ENCODE data around the gene SLC22A31.
"Not testable (repeated sequence)": the region's sequence is repeated elsewhere in the genome, so short reads cannot be mapped to it uniquely, and the experiment has no call there.

Gene SLC22A31

DNA sequence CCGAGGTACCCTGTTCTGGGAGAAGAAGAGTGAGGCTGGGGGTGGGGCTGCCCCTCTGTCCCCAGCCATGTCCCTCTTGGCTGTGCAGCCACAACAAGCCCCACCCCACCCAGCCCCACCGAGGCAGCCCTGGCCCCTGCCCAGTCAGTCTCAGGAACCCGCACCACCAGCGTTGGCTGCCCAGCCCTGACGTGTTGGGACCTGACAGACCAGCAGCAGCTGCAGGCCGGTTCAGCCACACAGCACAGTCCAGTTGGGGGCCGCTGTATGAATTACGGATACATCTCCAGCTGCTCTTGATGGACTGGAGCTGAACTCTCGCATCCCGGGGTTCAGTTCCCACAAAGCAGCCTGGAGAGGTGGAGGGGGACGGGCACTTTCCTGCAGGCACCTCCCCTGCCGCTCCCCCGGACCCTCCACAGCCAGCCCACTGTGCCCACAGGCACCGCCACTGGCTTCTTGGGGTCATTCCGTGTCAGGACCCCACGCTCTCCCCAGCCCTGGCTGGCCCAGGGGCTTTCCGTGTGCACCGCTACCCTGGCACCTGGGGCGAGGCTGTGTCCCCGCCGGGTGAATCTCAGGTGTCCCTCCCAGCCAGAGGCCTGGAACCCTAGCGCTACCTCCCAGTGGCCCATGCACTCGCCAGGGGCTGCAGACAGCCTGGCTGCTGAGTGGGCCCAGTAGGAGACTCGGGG lies 21.7 kb downstream of the SLC22A31 start:
- DNase-seq, result no peak

DNA sequence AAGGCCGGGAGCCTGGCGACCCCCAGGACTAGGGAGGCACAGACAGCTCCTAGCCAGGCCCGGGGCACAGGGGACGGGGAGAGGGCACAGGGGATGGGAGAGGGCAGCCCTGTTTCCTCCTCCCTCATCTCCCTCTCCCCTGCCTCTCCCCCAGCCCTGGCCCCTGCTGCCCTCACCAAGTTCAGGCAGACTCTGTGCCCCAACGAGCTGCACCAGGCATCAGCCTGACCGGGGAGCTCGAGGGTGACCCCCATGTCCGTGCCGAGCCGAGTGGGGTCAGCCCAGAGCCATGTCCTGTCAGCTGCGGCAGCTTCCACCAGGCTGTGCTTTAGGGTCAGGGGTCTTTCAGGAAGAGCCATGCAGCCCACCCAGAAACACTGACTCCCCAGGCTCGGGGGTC lies 22.8 kb downstream of the SLC22A31 start:
- no peak for DNase-seq

DNA sequence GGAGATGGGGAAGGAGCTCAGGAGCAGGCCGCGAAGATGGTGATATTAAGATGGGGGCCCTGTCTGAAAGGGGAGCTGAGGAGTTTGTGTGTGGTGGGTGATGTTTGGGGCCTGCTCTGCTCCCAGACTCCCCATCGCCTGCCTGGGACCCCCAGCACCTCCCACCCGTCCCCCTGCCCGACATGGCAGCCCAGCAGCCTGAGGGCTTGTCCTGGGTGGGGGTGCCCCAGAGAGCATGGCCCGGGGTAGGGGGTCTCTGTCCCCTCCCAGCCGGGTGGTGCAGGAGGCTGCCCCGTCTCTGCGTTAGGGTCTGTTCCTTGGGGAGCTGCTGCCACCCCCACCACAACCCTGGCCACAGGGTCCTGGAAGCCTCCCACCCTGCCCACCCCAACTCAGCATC lies 23.6 kb downstream of the SLC22A31 start:
- no peak for DNase-seq

DNA sequence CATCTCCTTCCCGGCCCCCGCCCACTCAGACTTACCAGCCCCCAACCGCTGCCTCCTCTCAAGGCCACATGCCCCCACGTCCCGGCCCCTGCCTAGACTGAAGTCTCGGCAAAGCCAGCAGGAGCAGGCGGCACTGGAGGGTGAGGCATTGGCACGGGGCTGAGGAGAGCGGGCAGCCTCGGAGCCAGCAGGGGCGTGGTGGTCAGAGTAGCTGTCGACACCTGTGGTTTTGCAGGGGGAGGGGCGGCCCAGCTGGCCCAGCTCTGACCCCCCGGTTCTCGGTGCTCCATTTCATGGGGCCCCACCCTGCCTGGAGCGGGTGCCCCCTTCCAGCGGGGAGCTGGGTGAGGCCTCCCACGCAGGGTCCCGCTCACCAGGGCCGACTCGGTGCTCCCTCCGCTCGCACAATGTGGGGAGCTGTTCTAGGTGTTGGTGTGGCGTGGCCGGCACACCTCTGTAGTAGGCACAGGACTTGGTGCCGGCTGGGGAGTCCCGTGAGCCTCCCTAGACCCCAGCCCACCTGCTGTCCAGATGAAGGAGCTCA lies 24.1 kb downstream of the SLC22A31 start:
- DNase-seq, result no peak

DNA sequence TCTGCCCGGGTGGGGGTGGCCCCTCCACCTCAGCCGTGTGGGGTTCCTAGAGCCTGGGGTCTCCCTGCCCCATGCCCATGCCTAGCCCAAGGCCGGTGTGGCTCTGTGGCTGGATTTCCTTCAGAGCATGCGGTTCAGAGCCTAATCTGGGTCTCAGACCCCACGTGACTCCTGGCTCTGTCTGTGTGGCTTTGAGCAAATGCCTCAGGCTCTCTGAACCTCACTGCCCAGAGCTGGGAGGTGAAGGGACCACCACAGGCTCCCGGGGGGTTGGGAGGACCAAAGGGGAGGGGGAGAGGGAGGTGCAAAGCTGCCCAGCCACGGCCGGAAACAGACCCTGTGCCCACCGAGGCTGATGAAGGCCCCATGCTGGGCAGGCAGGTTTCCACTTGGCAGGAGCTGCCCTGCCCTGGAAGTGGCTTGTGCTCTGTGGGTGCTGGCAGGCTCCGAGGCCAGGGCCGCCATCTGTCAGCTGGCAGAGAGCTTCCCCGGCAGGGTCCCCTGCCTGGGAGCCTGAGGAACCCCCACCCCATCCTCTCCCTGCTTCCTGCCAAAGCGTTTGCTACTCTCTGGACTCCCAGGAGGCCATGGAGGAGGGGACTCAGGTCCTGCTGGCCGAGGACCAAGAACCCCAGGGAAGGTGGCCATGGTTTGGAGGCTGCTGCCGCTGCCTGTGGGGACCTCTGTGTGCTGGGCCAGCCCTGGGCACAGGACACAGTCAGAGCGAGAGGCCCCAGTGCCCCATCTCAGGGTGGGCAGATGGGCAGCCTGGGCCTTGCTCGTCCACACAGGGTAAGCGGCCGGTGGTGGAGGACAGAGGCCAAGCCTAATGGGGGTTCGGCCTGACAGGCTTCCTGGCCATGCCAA lies 24.8 kb downstream of the SLC22A31 start:
- no peak for DNase-seq

DNA sequence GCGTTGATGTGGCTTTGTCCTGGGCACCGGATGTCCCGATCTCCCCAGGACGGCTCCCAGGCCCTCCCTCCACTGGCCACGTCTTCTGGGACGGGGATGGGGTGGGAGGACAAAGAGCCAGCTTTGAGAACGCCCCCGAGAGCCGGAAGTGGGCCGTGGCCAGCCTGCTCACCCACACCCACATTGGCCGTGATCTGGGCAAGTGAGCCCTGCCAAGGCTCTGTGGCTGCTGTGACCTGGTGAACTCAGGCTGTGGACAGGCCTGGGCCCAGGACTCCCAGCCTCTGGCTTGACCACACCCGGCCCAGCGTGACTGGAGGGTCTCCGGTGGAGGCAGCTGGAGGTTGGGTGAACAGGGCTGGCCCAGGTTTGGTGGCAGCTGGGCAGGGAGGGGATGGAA lies 25.5 kb downstream of the SLC22A31 start:
- DNase-seq, result no peak

DNA sequence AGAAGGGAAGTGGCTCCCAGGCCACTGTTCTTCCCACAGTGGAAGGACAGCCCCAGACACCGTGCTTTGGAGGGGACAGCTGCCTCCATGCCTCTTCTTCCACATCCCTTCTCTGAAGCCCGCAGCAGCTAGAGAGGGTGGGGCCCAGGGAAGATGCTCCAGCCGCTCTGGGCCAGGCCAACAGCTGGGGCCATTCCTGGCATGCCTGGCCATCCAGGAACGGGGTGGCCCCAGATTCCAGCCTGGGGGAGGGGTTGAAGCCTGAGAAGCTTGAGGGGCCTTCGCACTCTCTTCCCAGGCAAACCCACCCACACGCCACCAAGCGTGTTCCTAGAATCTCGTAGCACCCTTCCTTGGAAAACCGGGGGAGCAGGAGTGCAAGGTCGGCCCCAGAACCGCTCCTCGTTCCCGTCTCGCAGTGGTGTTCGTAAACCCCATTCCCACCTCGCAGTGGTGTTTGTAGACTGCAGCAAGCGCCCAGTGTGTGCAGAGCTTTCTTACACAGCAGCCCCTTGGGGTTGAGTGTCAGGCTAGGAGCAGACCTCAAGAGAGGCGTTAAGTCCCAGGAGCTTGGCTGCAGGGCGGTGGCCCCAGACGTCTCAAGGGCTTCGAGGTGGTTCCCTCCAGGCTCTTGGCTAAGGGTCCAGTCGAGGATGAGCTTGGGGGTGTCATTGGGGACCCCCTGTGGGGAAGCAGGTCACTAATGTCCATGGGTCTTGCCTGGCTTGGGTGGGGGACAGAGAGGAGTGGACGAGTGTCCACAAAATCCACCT lies 26.1 kb downstream of the SLC22A31 start:
- no peak for DNase-seq

DNA sequence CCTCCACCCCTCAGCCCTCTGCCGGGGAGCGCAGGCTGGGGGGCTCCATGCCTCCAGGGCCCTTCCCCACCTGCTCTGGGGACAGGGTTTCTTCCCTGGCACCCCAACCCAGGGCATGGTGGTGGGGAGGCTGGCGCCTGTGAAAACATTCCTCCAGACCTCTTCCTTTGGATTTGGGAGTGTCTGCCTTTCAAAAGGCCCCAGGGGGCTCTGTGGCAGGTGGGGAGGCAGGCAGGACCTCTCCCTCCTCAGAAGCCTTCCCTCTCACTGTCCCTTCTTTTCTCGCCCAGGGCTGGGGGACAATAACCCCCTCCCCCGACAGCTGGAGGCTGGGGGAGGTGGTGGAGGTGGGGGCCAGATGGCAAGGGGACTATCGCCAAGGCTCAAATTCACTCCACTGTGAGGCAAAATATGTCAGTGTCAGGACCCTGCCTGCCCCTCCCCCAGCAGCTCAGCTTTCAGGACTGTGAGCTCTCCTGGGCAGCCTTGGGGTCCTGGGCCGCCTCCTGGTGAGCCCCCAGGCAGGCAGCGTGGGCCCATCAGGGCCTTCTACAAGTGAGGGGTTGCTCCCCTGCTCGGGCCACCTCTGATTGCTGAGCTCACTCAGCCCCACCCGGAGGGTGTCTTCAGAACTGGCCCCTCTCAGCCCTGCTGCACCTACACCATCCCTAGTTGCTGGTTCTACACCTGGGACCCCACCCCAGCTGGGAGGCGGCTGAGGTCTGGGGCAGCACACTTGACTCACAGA lies 27.0 kb downstream of the SLC22A31 start:
- no peak for DNase-seq

DNA sequence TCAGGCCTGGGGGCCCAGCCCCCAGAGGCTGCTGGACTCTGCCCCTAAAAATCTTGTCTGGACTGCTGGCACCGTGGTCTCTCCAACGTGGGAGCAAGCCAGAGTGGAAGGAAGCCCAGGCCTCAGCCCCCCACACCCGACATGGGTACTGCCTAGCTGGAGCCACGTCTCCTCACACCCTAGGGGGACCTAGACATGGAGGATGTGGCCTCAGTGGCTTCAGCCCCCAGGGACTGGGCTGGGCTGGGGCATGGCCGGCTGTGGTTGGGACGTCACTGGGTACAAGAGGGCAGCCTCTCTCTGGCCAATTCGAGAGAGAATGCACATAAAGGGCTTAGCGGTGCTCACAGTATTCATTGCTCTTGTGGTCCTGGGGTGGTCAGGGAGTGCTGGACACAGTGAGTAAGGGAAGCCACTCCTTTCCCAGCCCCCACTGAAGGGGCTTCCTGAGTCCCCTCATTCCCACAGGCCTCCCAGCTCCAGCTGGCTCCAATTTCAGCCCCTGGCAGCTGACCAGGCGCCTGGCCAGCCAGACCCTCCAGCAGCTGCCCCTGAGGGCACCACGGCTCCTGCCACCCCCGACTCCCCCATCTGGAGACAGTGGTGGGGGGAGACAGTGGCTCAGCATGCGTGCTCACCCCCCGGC lies 27.7 kb downstream of the SLC22A31 start:
- DNase-seq, result no peak

DNA sequence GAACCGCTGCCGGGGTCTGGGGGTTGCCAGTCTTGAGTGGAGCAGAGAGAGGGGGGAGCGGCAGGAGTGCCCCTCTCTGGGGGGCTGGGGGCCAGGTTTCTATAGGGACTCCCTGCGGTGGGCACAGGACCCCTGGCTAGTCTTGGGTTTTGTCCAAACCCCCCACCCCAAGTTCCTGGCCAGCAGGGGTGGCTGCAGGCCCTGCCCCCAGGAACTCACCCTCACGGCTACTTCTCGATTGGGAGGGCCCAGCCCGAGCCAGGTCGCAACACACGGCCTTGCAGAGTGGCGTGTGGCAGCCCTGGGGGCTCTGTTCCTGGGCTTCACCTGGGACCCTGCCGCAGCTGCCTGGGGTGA lies 28.2 kb downstream of the SLC22A31 start:
- DNase-seq, result no peak

DNA sequence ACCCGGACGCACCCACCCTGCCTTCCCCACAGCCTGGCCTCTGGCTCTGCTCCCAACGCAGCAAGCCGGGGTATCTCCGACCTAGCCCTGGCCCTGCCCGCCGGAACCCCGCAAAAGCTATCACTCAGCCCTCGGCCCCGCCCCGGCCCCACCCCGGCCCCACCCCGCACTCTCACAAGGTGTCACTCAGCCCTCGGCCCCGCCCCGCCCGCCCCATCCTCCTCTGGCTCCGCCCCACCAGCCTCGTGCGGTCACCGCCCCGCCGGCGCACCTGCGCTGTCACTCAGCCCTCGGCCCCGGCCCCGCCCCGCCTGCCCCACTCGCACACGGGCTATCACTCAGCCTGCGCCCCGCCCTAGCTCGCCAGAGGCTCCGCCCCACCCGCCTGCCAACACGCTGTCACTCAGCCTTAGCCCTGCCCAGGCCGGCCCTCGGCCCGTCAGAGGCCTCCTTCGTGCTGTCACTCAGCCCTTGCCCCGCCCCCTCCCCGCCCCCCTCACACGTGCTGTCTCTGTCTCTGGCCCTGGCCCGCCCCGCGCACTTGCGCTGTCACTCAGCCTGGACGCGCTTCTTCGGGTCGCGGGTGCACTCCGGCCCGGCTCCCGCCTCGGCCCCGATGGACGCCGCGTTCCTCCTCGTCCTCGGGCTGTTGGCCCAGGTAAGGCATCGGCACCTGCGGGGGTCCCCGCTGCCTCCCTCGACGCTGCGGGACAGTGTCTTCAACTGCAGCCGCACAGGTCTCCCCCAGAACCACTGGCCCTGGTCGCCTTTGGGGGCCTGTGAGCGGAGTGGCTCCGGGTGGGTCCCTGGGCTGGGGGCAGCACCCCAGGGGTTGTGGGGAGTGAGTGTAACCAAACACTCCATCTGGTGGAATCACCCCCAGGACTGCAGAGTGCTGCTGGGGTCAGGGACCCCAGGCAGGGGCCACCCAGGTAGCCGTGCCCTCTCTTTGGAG lies 28.8 kb downstream of the SLC22A31 start, which contains the start of gene CDH15:
Gene CDH15 (plus strand): TSS at position 533 of the 955 bp plus-strand sequence. CDS start 84 bp downstream, at position 617.
- DNase-seq, result peak; percentile 82 to 96

DNA sequence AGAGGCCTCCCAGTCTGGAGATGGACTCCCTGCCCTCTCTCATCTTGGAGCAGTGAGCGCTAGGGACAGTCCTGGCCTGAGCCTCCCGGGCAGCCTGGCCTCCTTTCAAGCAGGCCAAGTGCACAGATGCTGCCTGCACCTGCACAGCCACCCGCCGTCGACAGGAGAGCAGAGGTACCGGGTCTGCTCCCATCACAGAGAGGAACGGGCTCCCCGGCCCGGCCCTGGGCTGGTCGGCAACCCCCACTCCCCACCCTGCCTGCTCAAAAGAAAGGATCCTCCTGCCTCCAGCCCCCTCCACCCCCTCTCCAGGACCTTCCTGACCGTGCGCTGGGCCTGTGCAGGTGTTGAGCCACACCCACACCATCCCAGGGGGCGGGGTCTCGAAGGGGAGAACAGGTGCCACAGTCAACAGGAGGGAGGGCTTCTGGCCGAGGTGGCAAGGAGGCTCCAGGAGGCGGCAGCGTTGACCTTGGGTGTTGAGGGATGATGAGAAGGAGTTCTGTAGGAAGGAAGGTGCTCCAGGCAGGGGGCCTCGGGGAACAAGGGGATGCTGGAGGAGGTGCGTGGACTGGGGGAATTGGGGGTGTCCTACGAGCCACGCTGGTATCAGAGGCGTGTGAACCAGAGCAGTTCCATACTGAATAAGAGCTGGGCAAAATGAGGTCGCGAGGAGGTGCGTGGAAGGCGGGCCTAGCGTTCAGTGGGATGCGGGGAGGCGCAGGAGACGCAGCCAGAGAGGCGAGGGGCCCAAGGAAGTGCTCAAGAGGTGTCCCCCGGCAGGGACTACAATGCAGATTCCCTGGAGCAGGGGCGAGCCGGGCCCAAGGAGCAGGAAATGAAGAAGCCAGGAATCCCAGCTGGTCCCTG lies 29.8 kb downstream of the SLC22A31 start:
- peak; percentile 61 to 89 for DNase-seq

DNA sequence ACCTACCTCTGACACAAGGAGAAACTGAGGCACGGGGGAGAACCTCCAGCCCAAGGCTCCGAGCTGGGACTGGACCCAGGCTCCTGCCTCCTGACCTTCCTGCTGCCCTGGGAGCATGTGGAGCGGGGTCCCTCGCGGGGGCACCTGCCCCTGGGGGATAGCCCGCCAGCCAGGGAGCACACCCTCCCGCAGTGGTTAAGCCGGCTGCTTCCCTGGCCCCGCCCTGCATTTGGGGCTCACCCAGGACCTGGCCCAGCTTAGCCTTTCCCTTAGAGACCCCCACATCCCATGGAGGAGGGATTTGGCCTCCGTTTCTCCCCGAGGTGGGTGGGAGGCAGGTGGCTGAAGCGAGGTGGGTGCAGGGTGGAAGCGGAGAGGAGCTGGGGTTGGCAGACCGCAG lies 30.6 kb downstream of the SLC22A31 start:
- no peak for DNase-seq

DNA sequence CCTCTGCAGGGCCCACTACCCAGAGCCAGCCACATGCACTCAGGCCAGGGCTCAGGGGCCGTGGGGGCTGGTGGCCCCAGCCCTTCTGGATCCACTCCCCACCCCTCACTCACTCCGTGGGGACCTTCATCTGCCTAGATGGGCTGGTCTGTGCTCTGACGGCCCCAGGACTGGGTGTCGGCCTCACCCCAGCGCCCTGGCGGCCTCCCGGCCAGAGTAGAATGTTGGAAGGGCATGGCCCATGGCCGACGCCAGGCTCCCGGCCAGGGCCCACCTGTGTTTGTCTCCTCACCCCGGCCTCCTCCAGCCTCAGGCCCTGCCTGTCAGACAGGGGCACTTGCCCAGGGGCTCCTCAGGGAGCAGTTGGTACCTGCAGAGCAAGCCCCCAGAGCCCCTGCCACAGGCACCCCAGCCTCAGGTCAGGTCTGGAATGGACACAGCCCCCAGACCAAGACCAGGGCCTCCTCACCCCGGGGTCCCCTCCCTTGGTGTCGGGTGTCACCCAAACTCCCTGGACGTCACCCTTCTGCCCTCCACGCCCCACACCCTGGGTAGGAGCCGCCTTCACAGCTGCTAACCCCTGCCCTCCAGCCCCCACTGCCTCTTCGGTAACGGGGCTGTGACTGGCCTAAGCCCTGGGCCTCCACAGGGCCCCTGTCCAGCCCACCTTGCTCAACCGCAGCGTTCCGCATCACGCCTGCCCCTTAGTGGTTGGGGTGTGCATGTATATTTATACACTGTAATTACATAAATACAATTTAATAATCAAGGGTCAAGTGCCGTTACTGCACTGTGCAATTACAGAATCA lies 31.8 kb downstream of the SLC22A31 start:
- no peak for DNase-seq

DNA sequence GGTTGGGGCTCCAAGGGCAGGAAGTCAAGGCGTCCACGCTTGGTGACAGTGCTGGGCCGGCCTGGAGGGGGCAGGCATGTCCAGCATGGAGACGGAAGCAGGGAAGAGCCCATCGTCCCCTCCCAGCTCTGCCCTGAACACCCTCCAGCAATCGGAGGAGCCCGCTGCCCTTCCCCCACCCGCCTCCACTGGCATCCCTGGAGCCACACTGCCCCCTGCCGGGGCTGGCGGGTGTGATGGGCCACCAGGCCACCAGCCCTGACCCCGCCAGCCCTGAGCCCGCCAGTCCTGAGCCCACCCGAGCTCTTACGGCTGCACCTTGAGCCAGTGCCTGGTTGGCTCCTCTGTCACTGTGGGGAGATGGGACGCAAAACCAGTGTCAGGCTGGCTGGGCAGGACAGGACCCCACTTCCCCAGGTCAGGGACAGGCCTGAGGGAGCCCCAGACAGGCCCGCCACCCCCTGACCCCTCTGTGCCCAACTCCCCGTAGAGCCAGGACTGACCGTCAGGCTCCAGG lies 32.9 kb downstream of the SLC22A31 start:
- DNase-seq, result peak; percentile 40 to 89

DNA sequence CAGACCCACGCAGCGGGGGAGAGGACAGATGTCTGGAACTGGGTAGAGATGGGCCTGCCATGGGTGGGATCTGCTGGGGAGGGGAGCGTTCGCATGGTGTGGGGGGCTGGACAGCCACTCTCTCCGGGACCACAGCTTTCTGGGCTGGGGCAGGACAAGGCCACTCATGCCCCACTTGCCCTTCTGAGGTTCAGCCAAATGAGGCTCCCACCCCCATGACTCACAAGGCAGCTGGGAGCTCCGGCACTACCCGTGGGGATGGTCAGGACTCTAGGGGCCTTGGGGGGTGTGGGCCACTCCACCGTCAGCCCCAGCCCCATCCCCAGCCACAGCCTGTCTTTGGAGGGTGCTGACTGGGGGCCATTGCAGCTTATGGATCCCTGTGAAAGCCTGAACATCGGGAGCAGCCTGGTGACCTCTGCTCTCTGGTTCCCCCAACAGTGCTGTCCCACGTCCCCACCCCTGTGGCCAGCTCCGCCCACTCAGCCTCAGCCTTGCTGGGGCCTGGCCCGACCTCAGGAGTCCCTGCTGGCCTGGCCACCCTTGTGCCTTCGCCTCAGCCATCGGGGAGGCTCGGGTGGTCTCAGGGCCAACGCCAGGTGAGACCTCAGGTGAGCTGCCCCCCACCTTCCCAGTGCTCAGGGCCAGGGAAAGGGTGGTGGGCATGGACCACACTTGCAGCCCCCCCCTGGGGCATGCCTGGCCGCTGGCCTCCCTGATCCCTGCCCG lies 33.5 kb downstream of the SLC22A31 start:
- no peak for DNase-seq

DNA sequence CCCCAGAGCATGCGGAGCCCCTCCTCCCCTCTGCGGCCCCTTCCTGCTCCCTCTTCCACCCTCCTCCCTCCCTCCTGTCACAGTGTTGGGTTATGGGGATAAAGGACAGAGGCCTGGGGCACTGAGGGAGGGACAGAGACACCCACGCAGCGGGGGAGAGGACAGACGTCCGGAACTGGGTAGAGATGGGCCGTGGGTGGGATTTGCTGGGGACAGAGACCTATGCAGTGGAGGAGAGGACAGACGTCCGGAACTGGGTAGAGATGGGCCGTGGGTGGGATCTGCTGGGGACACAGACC lies 34.7 kb downstream of the SLC22A31 start:
- DNase-seq, result not testable (repeated sequence)
